ENCODE data around the gene NUMB.
A peak's percentile ranks its signal among the peaks of the same experiment; 100 is the strongest.

Gene NUMB

GRCh38 chr14:73458183-73458976 is at the start of gene NUMB:
Gene NUMB (minus strand): TSS chr14:73458546. CDS start chr14:73355751, 102,795 bp downstream.
- DNase-seq, result peak; percentile 100

DNA sequence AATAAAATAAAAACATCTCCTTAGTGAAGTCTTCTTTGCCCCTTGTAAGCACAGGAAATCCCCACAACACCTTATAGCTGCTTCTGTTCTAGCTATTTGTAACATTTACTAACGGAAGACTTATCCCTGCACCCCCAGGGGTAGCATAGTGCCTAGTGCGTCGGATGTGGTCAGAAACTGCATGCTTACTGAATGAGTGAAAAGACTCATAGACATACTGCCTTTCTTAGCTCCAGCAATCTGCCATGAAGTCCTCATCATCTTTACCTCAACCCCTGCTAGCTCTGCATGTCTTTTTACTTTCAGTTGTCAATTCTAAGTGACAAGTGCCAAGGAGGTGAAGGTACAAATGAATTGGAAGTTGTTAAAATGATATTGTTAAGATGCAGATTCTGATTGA is 45.3 kb upstream of the NUMB start:
- no peak for DNase-seq

DNA sequence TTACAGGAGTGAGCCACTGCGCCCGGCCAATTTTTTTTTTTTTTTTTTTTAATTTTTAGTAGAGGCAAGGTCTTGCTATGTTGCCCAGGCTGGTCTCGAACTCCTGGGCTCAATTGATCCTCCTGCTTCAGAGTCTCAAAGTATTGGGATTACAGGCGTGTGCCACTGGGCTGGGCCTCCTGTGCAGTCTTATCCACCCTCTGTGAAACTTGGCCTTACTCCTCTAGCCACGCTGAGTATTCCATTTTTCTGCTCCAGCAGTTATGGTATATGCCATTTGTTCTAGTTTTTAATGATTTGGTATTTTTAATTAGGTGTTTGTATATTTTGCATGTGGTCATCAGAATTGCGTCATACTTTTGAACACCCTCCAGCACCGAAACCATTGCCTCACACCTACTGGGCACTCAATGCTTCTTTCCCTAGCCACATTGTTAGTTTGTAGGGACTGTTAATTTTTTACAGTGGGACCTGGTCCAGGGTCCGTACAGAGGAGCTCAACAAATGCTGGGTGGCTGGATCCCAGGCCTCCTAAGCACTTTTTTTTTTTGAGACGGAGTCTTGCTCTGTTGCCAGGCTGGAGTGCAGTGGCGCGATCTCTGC is 43.8 kb upstream of the NUMB start:
- DNase-seq, result no peak

DNA sequence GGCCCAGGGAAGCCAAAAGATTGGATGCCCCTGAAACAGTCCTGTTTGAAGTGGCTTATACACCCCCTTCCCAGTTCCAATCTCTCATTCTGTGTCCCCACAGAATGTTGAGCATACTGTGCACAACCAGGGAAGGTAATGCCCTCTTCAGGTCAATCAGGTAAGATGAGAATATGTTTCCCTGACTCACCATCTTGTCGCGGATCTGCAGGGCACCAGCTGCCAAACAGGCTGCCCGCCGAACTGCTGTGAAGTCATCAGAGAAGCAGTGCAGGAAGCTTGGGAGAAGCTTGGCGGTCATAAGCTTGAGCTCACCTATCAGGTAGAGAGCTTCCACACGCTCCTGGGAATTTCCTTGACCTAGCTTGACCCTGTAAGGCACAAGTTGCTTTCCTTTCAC is 42.0 kb upstream of the NUMB start:
- DNase-seq, result peak in 1 of 2 experiments; percentile 23

- DNase-seq, result no peak
These were observed 36.2 kb upstream of the NUMB start for GRCh38 chr14:73494593-73494992.

DNA sequence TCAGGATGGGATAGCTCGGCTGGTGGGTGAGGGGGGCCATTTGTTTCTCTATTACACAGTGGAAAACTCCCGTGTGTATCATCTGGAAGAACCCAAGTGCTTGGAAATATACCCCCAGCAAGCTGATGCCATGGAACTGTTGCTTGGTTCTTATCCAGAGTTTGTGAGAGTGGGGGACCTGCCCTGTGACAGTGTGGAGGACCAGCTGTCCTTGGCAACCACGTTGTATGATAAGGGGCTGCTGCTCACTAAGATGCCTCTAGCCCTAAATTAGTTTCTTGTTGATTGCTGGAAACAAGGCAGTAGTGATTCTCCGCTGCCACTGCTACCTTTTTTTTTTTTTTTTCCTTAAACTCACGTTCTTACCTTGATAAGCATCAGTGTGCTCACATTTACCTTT is 34.3 kb upstream of the NUMB start:
- DNase-seq, result peak in 1 of 2 experiments; percentile 50

DNA sequence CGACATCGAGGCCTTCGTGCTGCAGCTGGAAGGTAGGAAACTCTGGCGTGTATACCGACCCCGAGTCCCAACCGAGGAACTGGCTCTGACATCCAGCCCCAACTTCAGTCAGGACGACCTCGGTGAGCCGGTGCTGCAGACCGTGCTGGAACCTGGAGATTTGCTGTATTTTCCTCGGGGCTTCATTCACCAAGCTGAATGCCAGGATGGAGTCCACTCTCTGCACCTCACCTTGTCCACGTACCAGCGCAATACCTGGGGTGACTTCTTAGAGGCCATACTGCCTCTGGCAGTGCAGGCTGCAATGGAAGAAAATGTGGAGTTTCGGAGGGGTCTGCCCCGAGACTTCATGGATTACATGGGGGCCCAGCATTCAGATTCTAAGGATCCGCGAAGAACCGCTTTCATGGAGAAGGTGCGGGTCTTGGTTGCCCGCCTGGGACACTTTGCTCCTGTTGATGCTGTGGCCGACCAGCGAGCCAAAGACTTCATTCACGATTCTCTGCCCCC is 33.8 kb upstream of the NUMB start:
- no peak for DNase-seq

DNA sequence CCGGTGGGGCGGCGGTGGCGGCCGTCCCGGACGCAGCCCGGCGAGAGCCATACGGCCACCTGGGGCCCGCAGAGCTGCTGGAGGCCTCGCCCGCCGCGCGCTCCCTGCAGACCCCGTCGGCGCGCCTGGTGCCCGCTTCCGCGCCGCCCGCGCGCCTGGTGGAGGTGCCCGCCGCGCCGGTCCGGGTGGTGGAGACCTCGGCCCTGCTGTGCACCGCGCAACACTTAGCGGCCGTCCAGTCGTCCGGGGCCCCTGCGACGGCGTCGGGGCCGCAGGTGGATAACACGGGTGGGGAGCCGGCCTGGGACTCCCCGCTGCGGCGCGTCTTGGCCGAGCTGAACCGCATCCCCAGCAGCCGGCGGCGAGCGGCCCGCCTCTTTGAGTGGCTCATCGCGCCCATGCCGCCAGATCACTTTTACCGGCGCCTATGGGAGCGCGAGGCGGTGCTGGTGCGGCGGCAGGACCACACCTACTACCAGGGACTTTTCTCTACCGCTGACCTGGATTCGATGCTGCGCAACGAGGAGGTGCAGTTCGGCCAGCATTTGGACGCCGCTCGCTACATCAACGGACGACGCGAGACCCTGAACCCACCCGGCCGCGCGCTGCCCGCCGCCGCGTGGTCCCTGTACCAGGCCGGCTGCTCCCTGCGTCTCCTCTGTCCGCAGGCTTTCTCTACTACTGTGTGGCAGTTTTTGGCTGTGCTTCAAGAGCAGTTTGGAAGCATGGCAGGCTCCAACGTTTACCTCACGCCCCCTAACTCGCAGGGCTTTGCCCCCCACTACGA is 33.1 kb upstream of the NUMB start:
- peak; percentile 61 to 72 for DNase-seq

- DNase-seq, result no peak
These were observed 31.3 kb upstream of the NUMB start for GRCh38 chr14:73489481-73490175.

GRCh38 chr14:73478684-73479083 is 20.3 kb upstream of the NUMB start:
- no peak for DNase-seq

GRCh38 chr14:73477618-73478266 is 19.4 kb upstream of the NUMB start:
- DNase-seq, result no peak

DNA sequence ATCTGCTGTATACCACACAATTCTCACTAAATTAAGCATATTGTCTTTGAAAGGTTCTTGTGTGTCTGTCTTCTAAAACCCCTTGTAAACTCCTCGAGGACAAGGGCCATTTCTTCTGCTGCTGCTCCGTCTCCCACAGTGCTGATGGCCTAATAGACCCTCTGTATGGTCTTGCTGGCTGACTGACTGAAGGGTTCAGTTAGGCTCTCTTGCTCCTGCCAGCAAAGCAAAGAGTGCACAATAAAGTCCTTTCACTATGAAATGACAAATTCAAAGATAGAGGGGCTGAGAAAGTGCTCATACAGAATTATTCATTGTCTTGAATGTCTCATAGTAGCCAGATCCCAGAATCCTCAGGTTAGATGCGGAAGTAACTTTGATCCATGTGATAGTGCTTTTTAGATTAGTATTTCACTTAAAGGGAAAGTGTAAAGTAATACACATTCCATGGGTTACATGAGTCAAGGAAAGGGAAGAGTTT is 18.1 kb upstream of the NUMB start:
- DNase-seq, result peak in 1 of 2 experiments; percentile 47

GRCh38 chr14:73474952-73475351 is 16.6 kb upstream of the NUMB start:
- no peak for DNase-seq

DNA sequence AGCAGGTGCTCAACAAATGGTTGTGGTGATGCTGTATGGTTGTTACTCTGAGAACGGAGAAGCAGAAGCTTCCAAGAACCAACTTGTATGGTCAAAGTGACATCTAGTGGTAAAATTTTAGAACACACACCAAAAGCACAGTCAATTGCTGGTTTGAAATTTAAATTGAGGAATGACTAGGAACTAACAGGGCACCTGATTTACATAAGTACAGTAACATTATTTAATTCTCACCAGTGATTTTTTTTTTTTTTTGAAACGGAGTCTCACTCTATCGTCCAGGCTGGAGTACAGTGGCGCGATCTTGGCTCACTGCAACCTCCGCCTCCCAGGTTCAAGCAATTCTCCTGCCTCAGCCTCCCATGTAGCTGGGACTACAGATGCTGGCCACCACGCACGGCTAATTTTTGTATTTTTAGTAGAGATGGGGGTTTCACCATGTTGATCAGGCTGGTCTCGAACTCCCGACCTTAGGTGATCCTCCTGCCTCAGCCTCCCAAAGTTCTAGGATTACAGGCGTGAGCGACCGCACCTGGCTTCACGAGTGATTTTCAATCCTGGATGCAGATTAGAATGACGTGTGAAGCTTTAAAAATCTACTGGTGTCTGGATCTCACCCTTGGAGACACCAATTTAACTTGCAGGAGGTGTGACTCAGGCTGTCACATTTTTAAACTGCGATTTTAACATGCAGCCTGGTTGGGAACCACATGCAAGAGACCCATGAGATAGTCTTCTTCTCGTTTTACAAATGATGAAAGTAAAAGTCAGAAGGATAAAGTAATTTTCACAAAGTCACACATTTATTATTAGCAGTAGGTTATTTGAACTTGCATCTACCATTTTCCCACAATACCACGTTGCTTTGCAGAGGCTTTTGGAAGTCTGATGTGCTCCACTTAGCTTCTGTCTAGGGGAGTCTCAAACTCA is 14.1 kb upstream of the NUMB start:
- DNase-seq, result peak; percentile 71 to 89

DNA sequence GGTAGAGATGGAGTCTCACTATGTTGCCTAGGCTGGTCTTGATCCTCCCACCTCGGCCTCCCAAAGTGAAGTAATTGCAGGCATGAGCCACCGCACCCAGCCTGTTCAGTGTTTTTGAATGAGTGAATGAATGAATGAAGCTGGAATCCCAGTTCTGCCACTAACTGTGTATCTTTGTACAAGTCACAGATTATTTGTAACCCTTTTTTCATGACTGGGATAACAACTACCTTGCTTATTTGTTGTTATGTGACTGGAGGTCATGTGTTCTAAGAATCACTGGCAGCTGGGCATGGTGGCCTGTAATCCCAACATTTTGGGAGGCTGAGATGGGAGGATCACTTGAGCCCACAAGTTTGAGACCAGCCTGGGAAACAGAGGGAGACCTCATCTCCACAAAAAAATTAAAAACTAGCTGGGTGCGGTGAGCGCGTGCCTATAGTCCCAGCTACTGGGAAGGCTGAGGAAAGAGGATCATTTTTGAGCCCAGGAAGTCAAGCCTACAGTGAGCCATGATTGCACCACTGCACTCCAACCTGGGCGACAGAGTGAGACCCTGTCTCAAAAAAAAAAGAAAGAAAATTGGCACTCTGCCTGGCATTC is 13.3 kb upstream of the NUMB start:
- DNase-seq, result no peak

DNA sequence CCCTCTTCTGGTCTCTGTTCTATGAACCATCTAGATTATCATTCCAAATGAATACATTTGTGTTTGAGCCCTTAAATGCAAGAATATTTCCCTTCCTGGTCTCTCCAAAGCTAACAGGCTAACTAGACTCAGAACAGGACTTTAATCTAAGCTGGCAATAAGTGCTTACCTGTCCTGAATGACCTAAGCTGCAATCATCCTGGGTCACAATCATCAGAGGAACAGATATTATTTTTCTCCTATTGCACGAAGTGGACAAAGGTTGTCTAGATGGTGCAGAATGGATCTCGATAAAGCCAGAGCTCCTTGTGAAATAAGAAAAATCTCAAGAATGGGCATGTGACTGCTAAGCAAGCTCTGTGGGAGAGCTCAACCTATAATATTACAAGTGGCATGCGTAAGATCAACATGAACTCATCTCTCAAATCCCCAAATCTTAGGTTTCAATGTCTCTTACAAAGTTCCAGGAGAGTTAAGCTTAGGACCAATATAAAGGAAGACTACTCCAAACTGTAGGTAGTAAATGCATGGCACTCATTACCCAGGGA is 10.6 kb upstream of the NUMB start:
- DNase-seq, result no peak

GRCh38 chr14:73467800-73468199 is 9.5 kb upstream of the NUMB start:
- DNase-seq, result no peak

DNA sequence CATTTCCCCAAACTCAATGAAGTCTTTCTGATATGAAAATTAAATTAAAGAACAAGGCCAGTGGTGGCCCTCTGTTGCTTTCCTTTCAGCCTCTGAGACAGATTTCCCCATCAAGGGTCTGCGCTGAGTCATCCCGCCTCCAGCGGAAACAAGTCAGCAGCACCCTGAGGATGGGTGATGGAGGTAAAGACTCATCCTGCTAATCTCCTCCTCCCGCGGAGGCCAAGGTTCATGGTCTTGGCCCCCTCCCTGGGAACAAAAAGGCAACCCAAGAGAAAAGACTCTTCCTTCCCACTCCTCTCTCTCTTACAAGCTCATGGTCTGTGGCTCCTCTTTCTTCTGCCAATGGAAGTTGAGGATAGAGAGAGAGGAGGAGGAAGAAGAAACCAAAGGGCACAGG is 9.0 kb upstream of the NUMB start:
- no peak for DNase-seq

DNA sequence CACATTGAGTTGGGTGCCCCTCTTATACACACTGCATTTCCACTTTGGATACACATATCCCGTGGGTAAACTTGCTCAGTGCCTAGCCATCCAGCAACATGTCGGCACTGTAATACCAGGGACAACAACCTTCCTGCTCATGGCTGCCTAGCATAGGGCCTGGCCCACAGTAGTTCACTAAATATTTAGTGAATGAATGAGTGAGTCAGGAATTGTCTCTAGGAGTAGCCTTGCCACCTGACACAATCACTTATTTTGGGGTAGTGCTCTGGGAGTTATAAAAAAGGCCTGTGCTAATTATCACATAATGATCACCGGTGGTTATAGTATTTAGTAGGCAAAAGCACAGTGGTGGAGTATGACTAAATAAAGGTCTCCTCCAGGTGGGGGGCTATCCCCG is 8.5 kb upstream of the NUMB start:
- DNase-seq, result no peak

DNA sequence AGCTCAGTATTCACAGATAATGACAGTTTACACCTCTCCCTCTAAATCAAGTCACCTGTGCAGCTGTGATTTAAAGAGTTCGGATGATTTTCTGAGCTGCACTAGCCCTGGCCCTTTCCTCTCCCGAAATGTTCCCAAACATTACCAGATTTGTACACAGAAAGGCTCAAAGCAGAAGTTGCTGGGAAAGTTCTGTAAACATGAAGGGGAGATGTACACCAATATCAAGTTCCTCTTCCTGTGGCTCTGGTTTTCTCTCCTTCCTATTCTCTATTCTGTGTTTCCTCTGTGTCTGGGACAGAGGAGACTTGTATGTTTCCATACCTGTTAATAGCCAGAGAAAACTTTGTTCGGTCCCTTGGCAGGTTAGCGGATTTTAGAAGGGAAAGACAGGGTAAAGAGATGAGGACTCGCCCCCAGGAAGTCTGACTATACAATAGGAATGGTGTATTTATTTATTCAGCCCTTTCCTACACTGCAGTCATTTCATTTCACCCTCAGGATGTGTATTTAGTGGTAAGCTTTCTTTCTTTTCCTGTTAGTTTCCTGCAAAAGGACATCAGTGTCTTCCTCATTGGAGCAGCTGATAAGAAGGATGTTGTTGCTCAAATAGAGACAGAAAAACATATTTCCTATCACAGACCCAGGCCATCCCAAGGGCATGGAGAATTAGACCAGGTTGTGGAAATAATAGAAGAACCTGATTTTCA is 7.6 kb upstream of the NUMB start:
- DNase-seq, result no peak
